Measurements from ENCODE around the gene B4GALNT1.

Gene B4GALNT1

GRCh38 chr12:57616383-57617101 is 16.5 kb downstream of the B4GALNT1 start:
- TF ChIP-seq CTCF (IDR thresholded peaks at IDR 0.05): no peak
- peak overlapping the region in 1 of 2 donors; percentile 19 for H3K27ac ChIP-seq
- H3K4me3 ChIP-seq: no peak overlapping the region

GRCh38 chr12:57615637-57616036 is 17.4 kb downstream of the B4GALNT1 start:
- Histone ChIP-seq H3K4me3 (no peak overlapping the region), H3K27ac (no peak overlapping the region)
- DNase-seq (ENCODE audit: low spot score): no peak
- no peak for TF ChIP-seq CTCF (IDR thresholded peaks at IDR 0.05)

More at GRCh38 chr12:57616383-57617101, 16.5 kb downstream of the B4GALNT1 start:
- DNase-seq (ENCODE audit: low spot score): no peak

GRCh38 chr12:57614948-57615500 is 18.0 kb downstream of the B4GALNT1 start:
- DNase-seq (ENCODE audit: low spot score): no peak
- no peak overlapping the region for H3K27ac ChIP-seq
- no peak for TF ChIP-seq CTCF (IDR thresholded peaks at IDR 0.05)
- H3K4me3 ChIP-seq: no peak overlapping the region

GRCh38 chr12:57614178-57614947 is 18.6 kb downstream of the B4GALNT1 start:
- Histone ChIP-seq H3K4me3 (no peak overlapping the region), H3K27ac (peak overlapping the region; percentile 9 to 61)
- no peak for DNase-seq (ENCODE audit: low spot score)
- TF ChIP-seq CTCF (IDR thresholded peaks at IDR 0.05): no peak

- Histone ChIP-seq H3K4me3 (no peak overlapping the region), H3K27ac (peak overlapping the region in 1 of 2 donors; percentile 97)
- no peak for DNase-seq (ENCODE audit: low spot score)
- no peak for TF ChIP-seq CTCF (IDR thresholded peaks at IDR 0.05)
Measured at GRCh38 chr12:57613427-57614109, 19.4 kb downstream of the B4GALNT1 start.

- H3K4me3 ChIP-seq: peak overlapping the region; percentile 86
- peak overlapping the region; percentile 97 to 98 for H3K27ac ChIP-seq
- no peak for TF ChIP-seq CTCF (IDR thresholded peaks at IDR 0.05)
Measured at GRCh38 chr12:57612711-57613426, 20.1 kb downstream of the B4GALNT1 start.

More at GRCh38 chr12:57612711-57613426, 20.1 kb downstream of the B4GALNT1 start:
- DNase-seq (ENCODE audit: low spot score): no peak

Data from coronary artery (tissue), 2 donors.